T follicular helper cell (primary cell): ENCODE measurements around the gene CD151.

Experiments used
- DNase-seq: peaks from one replicate; pipeline ENCODE4 v3.0.0-alpha.2; 2020; ENCODE audit warnings: low read depth
- total RNA-seq, 2 experiments: gene quantifications; one replicate each; lab custom pipeline; 2026; lab: John Stamatoyannopoulos, UW

CD151 gene
- total RNA-seq, result 15.1 to 23.6 reads per million in 2 experiments

DNA sequence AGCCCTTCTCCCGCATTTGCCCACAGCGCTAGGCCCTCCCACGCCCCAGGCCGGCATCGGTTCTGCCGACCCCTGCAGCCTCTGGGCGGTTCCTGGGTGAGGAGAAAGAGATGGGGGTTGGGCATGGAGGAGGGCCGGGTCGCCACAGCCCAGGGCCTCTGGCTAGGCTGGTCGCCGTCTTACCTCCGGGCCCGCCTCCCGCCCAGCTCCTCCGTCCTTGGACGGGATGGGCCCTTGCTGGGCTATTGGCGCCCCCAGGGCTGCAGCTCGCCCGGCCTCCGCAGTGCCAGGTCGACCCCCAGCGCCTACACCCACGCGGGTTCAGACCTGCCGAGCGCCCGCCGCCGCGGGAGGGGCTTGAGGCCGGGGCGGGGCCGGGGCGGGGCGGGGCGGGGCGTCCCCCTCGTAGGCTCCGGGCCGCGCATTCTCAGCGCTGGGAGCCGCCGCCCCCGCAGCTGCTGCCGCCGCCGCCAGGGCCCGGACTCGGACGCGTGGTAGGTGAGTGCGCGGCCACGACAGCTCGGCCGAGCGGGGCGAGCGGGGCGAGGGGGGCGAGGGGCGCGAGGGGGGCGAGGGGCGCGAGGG lies at the start of gene CD151:
CD151 (plus strand) TSS at position 424 of the 585 bp plus-strand sequence. CDS start 3,118 bp downstream, outside the sequence.
- no peak for DNase-seq

DNA sequence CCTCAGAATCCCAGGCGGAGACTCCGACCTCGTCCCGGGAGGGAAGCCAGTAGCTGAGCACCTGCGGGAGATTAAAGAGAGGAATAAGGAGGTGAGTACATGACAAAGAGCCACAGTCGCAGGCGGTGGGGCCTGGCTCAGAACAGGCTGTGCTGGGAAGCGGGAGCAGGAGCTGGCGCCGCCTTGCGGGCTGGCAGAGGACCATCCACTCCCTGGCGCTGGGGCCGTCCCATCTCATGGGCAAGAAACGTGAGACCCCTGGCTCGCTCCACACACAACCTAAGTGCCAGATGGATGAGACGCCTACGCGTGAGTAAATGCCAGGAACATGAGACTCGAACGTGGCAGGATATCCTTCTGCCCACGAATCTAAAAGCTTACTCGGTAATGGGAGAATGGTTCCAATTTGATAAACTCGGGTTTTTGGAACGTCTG lies 49.2 kb upstream of the CD151 start:
- no peak for DNase-seq

DNA sequence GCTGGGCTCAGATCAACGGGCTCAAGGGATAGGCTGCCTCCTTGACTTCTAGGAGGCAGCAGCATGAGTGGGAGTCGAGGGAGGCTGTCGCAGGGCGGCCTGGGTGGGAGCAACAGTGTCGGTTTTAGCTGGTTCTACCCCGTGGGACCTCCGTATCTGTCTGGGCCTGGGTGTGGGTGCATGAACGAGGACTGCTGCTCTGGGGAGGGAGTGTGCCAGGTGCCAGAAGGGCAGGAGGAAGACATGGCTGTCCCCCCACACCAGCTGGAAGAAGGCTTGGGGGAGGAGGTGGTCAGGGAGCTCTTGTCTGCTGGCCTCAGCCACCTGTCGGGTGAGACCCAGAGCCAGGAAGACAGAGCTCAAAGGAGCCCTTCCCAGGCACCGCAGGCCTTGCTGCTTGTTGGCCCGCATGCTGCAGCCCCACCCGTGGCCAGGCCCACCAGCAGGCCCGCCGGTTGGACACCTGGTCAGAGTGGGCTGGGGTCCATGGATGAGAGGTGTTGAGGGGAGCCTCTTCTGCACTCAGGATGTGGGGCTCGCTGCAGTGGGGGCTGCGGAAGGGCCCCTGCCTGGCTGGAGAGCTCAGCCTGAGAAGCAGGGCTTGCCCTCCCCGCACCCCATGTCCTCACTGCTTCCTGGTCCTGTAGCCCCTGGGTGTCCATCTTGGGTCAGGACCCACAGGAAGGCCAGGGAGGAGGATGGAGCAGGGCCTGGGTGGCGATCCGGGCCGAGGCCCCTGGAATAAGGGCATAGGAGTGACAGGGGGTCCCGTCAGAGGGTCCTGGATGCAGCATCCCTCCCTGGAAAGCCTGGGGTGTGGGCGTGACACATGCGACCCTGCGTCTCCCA lies 46.3 kb upstream of the CD151 start:
- no peak for DNase-seq

DNA sequence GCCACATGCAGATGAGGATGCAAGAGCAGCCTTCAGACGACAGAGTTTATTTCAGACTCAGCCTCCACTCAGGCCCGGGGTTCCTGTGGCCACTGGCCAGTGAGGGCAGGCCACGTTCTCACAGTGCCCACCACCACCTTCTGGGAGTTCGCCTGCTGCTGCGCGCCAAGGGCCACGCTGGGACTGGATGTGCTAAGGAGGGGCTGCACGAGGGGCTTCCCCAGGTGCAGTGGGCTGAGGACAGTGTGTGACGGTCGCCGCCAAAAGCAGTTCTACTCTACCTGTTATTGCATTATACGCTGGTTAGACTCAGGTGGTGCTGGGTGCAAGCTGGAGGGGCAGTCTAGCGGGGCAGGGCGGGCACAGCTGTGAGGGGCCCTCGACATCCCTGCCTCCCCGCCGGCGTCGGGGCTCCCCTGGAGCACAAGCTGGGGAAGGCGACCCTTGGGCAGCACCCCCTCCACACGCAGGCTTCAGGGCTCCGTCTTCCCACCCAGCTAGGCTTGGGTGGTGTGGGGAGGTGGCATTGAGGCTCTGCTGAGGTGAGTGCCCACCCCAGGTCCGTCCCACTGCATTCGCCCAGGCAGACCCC lies 45.6 kb upstream of the CD151 start:
- no peak for DNase-seq

DNA sequence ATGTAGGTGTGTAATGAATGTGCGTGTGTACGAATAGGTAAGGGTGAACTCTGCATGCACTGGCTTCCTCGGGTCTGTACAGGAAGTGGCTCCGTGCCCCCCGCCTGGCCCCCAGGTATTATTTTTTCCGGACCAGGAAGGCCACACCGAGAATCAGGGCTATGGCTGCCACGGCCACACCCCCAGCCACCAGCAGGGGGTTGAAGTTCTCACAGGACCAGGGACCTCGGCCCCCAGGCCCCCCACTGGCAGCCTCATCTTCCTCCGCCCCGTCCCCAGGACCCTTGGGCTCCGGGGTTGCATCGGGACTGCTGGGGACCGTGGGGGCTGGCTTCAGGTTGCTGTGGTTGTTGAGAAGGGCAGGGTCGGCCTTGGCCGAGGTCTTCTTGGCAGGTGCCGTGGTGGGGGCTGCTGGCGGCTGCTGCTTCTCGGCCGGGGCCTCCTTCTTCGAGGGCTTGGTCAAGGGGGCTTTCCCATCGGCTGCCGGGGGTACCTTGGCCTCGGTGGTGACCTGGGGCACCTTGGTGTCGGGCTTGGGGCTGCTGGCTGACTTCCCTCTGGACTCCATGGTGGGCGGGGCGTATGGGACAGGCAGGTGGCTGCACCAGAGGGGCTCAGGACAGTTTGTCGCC lies 44.6 kb upstream of the CD151 start:
- DNase-seq, result no peak

DNA sequence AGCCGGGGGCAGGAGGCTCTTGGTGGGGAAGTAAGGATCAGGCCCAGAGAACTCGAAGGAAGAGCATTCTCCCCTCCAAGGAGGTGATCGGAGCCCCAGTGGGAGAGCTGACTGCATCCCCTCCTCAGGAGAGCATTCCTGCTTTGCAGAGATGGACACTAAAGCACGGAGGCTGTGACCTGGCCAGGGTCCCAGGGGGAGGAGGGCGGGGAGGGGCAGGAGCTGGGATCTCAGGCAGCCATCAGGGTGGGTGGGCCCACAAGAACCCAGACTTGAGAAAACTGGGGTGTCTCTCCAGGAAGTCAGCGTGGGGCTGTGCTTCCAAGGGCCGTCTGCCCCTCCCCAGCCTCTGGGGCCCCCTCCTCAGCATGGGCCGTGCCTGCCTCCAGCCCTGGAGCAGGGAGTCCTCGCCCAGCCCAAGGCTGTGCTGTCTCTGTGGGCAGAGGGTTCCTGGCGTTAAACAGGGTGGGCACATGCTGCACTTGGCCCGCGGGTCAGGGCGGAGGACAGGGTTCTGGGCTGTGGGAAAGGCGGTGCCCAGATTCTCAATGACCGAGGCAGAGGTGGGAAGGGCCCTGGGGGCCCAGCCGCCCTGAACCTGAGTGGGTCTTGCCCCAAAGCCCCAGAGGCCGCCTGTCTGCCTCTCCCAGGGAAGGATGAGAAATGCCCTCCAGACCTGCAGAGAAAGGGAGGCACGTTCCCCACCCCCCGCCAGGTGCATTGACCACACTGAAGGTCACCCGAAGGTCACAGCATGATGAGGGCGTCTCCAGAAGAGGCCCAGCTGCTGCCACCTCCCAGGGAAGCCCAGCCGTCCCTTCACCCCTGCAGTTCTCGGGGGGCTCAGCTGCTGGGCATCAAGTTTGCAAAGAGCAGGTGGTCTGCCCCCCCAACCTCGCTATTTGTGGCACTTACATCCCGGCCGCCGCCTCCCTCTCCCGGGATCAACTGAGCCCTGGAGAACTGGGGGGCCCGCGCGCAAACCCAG lies 43.5 kb upstream of the CD151 start:
- DNase-seq, result no peak

DNA sequence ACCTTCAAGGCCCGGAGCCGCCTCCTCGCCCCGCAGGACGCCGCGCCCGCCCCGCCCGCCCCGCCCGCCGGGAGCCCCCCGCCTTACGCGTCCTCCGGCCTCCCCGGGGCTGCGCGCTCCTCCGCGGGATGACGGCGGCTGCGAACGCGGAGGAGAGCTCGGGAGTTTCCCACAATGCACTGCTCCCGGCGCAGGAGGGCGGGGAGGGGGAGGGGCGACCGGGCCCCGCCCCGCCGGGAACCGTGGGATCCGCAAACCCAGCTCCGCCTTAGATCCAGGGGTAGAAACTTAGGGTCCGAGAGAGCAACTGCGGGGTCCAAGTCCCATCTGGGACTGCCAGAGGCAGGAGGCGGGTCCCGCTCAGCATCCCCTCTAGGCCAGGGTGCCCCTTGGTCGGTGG lies 42.8 kb upstream of the CD151 start, which contains the start of gene CEND1:
CEND1 (minus strand) TSS at position 148 of the 400 bp plus-strand sequence. CDS start 1,514 bp downstream, outside the sequence.
- DNase-seq, result no peak

DNA sequence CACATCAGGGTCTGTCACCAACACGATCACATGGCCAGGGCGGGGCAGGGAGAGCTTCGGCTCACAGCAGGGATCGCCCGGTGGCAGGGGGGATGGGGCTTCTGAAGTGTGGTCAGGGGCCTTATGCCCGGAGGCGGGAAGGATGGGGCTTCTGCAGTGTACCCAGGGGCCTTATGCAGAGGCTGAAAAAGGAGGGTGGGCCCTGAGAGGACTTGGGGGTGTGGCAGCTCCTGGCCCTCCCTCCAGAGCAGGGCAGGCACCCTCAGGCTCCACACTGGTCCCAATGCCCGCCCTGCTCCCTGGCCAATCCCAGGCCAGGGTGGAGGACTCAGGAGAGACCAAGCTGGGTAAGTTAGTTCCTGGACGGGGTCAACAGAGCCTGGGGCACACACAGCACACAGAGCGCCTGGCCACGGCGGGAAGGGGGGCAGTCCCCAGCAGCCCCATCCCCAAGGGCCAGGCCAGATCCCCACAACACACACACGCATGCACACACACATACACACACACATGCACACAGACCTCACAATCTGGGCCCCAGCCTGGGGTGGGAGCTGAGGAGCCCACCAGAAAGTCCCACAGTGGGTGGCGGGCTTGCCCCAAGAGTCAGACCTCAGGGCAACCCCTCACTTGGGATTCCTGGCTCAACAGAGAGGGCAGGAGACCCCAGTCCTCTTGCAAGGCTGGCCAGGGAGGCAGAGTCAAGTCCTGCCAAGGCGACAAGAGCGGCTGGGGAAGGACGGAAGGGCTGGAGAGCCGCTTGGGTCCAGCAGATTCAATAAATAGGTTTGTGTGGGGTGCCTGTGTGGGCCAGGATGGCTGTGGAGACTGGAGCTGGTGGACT lies 41.8 kb upstream of the CD151 start:
- DNase-seq, result no peak

DNA sequence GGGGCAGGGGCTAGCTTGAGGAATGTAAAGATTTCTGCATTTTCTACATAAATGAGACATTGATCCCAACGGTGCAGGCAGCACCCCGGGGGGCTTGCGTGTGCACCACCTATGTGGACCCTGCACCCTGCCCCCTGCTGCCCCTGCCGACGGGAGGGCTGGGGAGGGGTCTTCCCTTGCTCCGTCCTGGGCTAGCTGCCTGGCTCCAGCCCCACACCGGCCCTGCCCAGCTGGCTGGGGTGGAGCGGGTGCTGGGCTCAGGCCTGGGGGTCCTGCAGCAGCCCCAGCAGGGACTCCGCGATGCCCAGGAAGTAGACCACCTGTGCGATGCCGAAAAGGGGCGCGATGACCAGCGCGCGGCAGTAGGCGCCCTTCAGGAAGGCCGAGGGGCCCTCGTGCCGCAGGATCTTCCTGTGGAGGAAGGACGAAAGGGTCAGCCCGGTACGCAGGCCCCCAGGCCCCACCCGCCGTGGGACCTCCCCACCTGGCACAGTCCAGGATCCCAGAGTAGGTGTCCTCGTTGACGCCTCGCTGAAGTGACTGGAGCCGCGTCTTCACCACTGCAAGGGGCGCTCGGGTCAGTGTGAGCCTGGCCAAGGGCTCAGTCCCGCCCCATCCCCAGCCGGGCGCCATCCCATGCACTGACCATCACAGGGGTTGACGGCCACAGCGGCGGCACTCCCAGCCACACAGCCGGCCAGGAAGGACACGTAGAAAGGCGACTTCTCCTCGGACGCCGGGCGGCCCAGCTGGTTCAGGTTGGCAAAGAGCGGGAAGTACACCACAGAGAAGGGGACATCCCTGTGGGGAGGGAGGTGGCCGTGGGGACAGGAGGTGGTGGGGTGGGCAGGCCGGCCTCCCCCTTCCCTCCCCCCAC lies 40.9 kb upstream of the CD151 start:
- DNase-seq, result no peak

DNA sequence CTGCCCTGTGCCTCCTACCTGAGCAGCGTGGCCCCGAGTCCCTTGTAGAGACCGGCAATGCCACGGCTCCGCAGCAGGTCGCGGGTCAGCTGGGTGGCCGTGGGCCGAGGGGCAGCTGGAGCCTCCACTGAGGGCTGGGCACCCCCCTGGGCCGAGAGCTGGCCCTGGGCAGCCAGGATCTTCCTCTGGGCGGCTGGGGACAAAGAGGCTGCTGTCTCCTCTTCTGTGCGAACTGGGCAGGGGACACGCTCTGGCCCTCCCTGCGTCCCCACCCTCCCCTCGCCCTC lies 40.3 kb upstream of the CD151 start:
- DNase-seq, result no peak

DNA sequence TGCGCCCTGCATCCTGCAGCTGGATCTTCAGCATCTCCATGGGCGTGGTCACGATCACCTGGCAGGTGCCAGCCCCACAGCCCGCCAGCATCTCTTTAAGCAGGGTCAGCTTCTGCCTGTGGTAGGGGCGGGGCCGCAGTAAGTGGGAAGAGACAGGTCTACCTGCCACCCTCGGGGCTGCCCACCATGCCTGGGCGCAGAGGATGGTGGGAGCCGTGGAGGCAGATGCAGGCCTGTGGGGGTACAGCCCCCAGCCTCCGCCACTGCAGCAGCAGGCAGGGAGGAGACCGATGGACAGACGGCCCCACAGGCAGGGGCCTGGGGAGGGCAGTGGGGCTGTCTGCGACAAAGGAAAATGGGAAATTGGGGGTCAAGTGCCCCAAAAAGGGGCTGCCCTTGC lies 39.9 kb upstream of the CD151 start:
- no peak for DNase-seq

DNA sequence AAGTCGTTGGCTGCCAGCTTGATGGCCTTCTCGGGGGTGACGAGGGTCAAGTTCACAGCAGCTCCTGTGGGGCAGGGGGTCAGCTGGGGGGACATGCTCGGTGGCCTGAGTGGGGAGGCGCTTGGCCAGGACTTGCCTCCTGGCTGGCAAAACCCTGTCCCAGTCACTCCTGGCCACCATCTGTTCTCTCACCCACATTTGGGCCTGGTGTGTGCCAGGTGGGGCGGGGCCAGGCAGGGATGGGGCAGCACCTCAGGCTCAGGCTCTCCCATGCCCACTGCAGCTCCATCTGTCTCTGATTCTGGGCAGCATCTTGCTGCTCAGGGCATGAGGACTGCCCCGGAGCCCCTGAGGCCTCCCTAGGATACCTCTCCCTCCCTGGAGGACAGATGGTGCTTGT lies 39.2 kb upstream of the CD151 start:
- no peak for DNase-seq

DNA sequence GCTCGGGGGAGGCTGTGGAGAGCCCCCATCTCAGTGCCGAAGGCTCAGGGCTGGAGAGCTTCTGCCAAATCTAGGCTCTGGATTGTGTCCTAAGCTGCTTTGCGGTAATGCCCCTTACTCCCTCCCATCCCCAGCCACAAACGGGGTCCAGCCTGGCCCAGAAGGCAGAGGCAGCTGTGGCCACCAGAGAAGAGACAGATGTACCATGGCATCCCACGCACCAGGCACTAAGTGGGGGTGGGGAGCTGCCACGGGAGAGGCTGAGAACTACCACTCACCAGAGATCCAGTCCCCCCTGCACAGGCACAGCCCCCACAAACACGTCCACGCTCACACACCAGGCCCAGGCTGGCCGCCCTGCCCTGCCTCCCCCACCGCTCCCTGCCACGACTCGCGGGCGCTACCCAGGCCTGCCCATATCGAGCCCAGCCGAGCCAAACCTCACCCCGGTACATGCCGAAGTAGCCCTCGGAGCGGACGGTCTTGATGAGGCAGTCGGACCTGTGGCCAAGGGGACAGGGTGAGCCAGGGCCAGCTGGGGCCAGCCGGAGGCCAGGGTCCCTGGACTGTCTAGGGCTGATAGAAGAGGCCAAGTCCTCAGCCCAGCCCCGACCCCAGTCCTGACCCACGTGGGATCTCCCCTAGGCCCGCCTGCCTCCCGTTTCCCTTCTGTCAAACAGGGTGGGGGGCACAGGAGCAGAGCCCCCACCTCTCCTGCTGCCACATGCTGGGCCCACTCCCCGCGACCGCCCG lies 38.6 kb upstream of the CD151 start:
- DNase-seq, result no peak

DNA sequence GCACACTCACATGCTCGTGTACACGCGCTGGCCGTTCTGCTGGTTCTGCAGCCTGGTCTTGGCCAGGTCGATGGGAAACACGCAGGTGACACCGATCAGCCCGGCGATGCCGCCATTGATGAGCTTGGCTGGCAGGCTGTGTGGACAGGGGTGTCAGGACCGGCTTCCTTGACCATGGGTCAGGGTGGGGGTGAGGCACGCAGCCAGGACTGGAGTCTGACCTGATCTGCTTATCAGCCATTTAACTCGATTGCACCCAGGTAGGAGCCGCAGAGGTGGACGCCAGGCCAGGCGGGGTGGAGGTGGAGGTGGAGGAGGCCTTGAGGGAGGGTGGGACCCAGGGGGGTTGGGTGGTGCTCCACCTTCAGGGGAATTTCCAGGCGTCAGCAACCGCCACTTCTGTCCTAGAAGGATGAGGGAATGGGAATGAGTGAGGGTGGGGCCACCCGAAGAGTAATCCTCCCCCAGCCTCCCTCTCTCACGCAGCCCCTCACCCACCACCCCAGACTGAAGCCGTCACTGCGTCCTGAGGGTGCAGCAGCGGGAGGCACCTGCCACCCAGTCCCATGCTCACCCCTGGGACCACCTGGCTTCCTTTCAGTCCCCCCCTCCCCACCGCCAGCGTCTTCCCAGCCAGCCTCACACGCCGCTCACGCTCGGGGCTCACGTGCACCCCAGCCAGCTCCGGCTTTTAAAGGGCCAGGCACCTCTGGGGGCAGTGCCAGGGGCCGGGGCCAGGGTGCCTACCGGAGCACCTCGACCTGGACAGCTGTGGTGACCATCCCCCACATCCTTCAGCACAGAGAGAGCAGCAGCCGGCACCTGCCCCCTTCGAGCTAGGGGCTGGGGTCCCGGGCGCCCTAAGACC lies 37.8 kb upstream of the CD151 start:
- DNase-seq, result no peak

DNA sequence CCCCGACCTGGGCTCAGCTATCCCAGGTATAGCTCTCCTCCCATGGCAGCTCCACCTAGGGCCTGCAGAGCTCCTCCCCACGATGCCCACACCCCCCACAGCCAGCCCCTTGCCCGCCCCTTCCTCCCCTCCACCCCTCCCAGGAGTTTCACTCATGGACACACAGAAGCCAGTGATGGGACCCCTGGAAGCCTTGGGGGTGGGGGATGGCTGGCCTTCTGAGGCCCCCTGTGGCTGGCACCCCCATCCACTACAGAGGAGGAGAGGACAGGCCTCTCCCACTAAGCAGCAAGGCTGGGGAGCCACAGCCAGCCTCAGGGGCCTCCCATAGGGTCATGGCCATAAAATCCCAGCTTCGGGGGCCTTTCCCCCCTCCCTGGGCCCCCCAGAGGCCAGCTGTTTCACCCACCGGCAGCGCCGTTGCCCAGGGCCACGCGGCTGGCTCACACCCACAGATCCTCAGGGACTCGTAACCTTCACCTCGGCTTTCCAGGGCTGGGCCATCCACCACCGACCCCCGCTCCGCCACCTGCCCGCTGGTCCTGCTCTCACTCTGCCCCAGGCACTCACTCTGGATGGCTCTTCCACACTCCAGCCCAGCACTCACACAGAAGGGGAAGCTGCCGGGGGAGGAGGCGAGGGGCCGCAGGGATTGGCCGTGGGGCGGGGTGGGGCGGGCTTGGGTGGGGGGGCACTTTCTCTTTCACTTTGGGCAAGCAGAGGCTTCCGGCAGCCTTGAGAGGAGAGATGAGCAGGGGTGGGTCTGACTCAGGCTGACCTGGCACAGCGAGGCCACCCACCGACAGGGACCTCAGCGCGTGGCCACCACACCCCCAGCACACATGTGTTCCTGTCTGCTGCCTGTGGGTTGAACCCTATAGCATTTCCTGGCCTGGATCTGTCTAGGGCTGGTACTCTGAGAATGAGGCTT lies 36.9 kb upstream of the CD151 start:
- peak; percentile 67 for DNase-seq

DNA sequence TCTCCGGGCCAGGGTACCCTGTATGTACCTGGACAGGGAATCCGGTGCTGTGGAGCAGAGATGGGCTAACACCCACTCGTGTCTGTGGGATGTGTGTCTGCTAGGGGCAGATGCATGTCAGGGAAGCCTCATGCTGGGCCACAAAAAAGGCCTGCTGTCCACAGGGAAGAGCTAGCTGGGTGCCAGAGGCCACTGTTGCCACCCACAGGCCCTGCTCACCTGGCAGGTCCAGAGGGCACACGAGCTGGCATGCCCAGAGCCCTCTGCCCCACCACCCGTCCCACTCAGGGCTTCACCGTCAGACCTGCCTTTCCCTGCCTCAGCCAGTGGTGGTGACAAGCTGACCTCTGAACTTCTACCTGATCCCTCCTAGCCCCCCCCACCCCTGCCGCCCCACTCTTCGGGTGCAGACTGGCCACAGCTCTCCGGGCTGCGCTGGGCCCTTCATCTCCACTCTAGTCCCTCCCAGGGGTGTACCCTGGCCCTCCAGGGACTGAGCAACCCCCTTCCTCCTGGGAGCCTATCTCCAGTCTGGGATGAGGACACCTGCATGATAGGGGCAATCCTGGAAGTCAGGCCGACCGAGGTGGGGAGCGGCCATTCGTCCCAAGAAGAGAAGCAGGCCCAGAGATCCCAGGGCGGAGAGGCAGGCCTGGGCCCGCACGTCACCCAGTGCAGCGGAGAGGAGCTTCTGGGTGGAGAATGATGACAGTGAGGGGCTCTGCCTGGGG lies 36.0 kb upstream of the CD151 start:
- DNase-seq, result no peak
